GM23338 (cell line): Measurements from ENCODE around the gene RARG. TPM values are rescaled to one million over a fixed set of nuclear protein-coding genes. Genes with fewer than 3 reads are reported as not detected.
A peak's percentile ranks its signal among the peaks of the same experiment; 100 is the strongest.

ENCODE experiments used
- ATAC-seq: fragments of 200-7000 bp; cut with Tn5 transposase; 3 replicates; pipeline ENCODE4 v1.9.1; 2020
- DNase-seq: peaks from one replicate; pipeline ENCODE4 v3.0.0-alpha.2; 2015; ENCODE audit warnings: low spot score
- H2AFZ ChIP-seq: fragments of 200-600 bp; sonication (generic); 2 replicates; pipeline ENCODE4 v1.8.0; 2016; ENCODE audit warnings: antibody characterized with exemption, mild to moderate bottlenecking, moderate library complexity
- H3F3A ChIP-seq: fragments of 200-600 bp; sonication (generic); replicated peaks from 2 replicates; pipeline ENCODE4 v1.8.0; 2017; ENCODE audit warnings: antibody characterized with exemption, mixed run types, low read depth
- H3K27ac ChIP-seq: fragments of 200-600 bp; sonication (generic); 2 replicates; pipeline ENCODE4 v1.6.1; 2016; ENCODE audit warnings: low read depth
- H3K27me3 ChIP-seq: fragments of 200-600 bp; sonication (generic); 2 replicates; pipeline ENCODE4 v1.8.0; 2016; ENCODE audit warnings: mild to moderate bottlenecking, mixed run types, moderate library complexity; ENCODE audit not compliant: insufficient read depth
- H3K36me3 ChIP-seq: fragments of 200-600 bp; sonication (generic); 2 replicates; pipeline ENCODE4 v1.8.0; 2016; ENCODE audit warnings: mild to moderate bottlenecking; ENCODE audit not compliant: insufficient read depth
- H3K4me1 ChIP-seq: fragments of 200-600 bp; sonication (generic); 2 replicates; pipeline ENCODE4 v1.8.0; 2016; ENCODE audit warnings: mild to moderate bottlenecking, moderate library complexity; ENCODE audit not compliant: insufficient read depth
- H3K4me2 ChIP-seq: fragments of 200-600 bp; sonication (generic); 2 replicates; pipeline ENCODE4 v1.7.1; 2017; ENCODE audit warnings: mixed run types
- H3K4me3 ChIP-seq: fragments of 200-600 bp; sonication (generic); 2 replicates; pipeline ENCODE4 v1.6.1; 2016; ENCODE audit warnings: mixed run types
- H3K79me2 ChIP-seq: fragments of 200-600 bp; sonication (generic); replicated peaks from 2 replicates; pipeline ENCODE4 v1.8.0; 2017; ENCODE audit warnings: mild to moderate bottlenecking; ENCODE audit not compliant: insufficient read depth
- H3K9me2 ChIP-seq: fragments of 200-600 bp; sonication (generic); 2 replicates; pipeline ENCODE4 v1.8.0; 2017; ENCODE audit not compliant: insufficient read depth
- H4K20me1 ChIP-seq: fragments of 200-600 bp; sonication (generic); replicated peaks from 2 replicates; pipeline ENCODE4 v1.8.0; 2017; ENCODE audit warnings: mild to moderate bottlenecking; ENCODE audit not compliant: insufficient read depth
- H3K27ac Mint-ChIP-seq: 2 replicates; pipeline ENCODE4 v1.8.0; 2020; ENCODE audit warnings: inconsistent platforms, mild to moderate bottlenecking, moderate library complexity, mixed read lengths
- H3K27me3 Mint-ChIP-seq: 3 replicates; pipeline ENCODE4 v1.8.0; 2022; ENCODE audit warnings: low read depth, mild to moderate bottlenecking, moderate library complexity, mixed read lengths, inconsistent platforms; ENCODE audit not compliant: insufficient read depth, poor library complexity
- H3K36me3 Mint-ChIP-seq: 3 replicates; pipeline ENCODE4 v1.8.0; 2021; ENCODE audit warnings: low read depth, mild to moderate bottlenecking, inconsistent platforms, moderate library complexity, mixed read lengths
- H3K4me1 Mint-ChIP-seq: 3 replicates; pipeline ENCODE4 v1.8.0; 2020; ENCODE audit warnings: mild to moderate bottlenecking, inconsistent platforms, mixed read lengths
- H3K4me3 Mint-ChIP-seq: 3 replicates; pipeline ENCODE4 v1.8.0; 2021; ENCODE audit warnings: moderate library complexity, mild to moderate bottlenecking, inconsistent platforms, mixed read lengths
- H3K9me3 Mint-ChIP-seq: 3 replicates; pipeline ENCODE4 v1.8.0; 2020; ENCODE audit warnings: moderate library complexity, mild to moderate bottlenecking, inconsistent platforms, mixed read lengths
- CREB1 ChIP-seq: fragments of 250-450 bp; sonication (Bioruptor Pico); IDR thresholded peaks from 2 replicates; pipeline ENCODE4 v1.5.0; 2020; ENCODE audit warnings: low read depth, mild to moderate bottlenecking, moderate library complexity
- EZH2 ChIP-seq: fragments of 200-600 bp; sonication (generic); IDR thresholded peaks from one replicate; pipeline ENCODE4 v1.8.0; 2017; ENCODE audit warnings: antibody characterized with exemption, mild to moderate bottlenecking, low read depth; ENCODE audit not compliant: unreplicated experiment
- EZH2phosphoT487 ChIP-seq: fragments of 200-600 bp; sonication (generic); IDR thresholded peaks from one replicate; pipeline ENCODE4 v1.8.1; 2018; ENCODE audit warnings: antibody characterized with exemption; ENCODE audit not compliant: unreplicated experiment
- JUNB ChIP-seq: IDR thresholded peaks from one replicate; pipeline ENCODE4 v1.6.1; 2016; ENCODE audit warnings: antibody characterized with exemption; ENCODE audit not compliant: unreplicated experiment
- NANOG ChIP-seq: IDR thresholded peaks from 2 replicates; pipeline ENCODE4 v1.6.1; 2016; ENCODE audit warnings: antibody characterized with exemption, borderline replicate concordance
- STAT1 ChIP-seq: IDR thresholded peaks from one replicate; pipeline ENCODE4 v1.6.1; 2016; ENCODE audit warnings: antibody characterized with exemption; ENCODE audit not compliant: unreplicated experiment
- ZNF114 ChIP-seq: fragments of 250-450 bp; sonication (Bioruptor Pico); IDR thresholded peaks from 2 replicates; pipeline ENCODE4 v1.5.0; 2020; ENCODE audit warnings: mild to moderate bottlenecking, moderate library complexity
- ZNF331 ChIP-seq: fragments of 250-450 bp; sonication (Bioruptor Pico); IDR thresholded peaks from 2 replicates; pipeline ENCODE4 v1.5.0; 2020; ENCODE audit warnings: low read depth, mild to moderate bottlenecking, moderate library complexity
- polyA plus RNA-seq: library from polyadenylated mRNA; unstranded; fragments of >200 nt; fragmentation: Nextera tagmentation; extraction: Ambion mirVana; gene quantifications from 2 replicates; pipeline ENCODE4 v1.2.1, GENCODE V29; 2016
- total RNA-seq: library from RNA; depleted of rRNA; stranded (reverse); fragments of >200 nt; shearing (Covaris generic); gene quantifications from 2 replicates; pipeline ENCODE4 v1.2.3, GENCODE V29; 2014
- TF ChIP-seq, protein P1 (sequence below): fragments of 250-450 bp; sonication (Bioruptor Pico); IDR thresholded peaks from 2 replicates; pipeline ENCODE4 v1.5.0; 2020; ENCODE audit warnings: mild to moderate bottlenecking, moderate library complexity
- TF ChIP-seq, protein P2 (sequence below), 2 experiments: fragments of 200-600 bp in 1 of 2; sonication (generic) in 1 of 2; conservative IDR thresholded peaks; 2 replicates each; pipeline versions ENCODE4 v1.5.1 to v1.6.1; 2016 to 2017; ENCODE audit warnings: antibody characterized with exemption in 2 of 2, low read depth in 2 of 2, mild to moderate bottlenecking in 2 of 2, moderate library complexity in 1 of 2

The RARG gene
- total and polyA plus RNA-seq, 2 experiments from 2014 or later = 18.5 to 50.2 TPM

- TF ChIP-seq, protein P1, sequence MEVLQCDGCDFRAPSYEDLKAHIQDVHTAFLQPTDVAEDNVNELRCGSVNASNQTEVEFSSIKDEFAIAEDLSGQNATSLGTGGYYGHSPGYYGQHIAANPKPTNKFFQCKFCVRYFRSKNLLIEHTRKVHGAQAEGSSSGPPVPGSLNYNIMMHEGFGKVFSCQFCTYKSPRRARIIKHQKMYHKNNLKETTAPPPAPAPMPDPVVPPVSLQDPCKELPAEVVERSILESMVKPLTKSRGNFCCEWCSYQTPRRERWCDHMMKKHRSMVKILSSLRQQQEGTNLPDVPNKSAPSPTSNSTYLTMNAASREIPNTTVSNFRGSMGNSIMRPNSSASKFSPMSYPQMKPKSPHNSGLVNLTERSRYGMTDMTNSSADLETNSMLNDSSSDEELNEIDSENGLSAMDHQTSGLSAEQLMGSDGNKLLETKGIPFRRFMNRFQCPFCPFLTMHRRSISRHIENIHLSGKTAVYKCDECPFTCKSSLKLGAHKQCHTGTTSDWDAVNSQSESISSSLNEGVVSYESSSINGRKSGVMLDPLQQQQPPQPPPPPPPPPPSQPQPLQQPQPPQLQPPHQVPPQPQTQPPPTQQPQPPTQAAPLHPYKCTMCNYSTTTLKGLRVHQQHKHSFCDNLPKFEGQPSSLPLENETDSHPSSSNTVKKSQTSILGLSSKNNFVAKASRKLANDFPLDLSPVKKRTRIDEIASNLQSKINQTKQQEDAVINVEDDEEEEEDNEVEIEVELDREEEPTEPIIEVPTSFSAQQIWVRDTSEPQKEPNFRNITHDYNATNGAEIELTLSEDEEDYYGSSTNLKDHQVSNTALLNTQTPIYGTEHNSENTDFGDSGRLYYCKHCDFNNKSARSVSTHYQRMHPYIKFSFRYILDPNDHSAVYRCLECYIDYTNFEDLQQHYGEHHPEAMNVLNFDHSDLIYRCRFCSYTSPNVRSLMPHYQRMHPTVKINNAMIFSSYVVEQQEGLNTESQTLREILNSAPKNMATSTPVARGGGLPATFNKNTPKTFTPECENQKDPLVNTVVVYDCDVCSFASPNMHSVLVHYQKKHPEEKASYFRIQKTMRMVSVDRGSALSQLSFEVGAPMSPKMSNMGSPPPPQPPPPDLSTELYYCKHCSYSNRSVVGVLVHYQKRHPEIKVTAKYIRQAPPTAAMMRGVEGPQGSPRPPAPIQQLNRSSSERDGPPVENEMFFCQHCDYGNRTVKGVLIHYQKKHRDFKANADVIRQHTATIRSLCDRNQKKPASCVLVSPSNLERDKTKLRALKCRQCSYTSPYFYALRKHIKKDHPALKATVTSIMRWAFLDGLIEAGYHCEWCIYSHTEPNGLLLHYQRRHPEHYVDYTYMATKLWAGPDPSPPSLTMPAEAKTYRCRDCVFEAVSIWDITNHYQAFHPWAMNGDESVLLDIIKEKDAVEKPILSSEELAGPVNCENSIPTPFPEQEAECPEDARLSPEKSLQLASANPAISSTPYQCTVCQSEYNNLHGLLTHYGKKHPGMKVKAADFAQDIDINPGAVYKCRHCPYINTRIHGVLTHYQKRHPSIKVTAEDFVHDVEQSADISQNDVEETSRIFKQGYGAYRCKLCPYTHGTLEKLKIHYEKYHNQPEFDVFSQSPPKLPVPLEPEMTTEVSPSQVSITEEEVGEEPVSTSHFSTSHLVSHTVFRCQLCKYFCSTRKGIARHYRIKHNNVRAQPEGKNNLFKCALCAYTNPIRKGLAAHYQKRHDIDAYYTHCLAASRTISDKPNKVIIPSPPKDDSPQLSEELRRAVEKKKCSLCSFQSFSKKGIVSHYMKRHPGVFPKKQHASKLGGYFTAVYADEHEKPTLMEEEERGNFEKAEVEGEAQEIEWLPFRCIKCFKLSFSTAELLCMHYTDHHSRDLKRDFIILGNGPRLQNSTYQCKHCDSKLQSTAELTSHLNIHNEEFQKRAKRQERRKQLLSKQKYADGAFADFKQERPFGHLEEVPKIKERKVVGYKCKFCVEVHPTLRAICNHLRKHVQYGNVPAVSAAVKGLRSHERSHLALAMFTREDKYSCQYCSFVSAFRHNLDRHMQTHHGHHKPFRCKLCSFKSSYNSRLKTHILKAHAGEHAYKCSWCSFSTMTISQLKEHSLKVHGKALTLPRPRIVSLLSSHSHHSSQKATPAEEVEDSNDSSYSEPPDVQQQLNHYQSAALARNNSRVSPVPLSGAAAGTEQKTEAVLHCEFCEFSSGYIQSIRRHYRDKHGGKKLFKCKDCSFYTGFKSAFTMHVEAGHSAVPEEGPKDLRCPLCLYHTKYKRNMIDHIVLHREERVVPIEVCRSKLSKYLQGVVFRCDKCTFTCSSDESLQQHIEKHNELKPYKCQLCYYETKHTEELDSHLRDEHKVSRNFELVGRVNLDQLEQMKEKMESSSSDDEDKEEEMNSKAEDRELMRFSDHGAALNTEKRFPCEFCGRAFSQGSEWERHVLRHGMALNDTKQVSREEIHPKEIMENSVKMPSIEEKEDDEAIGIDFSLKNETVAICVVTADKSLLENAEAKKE = no peak
- TF ChIP-seq, protein P2, sequence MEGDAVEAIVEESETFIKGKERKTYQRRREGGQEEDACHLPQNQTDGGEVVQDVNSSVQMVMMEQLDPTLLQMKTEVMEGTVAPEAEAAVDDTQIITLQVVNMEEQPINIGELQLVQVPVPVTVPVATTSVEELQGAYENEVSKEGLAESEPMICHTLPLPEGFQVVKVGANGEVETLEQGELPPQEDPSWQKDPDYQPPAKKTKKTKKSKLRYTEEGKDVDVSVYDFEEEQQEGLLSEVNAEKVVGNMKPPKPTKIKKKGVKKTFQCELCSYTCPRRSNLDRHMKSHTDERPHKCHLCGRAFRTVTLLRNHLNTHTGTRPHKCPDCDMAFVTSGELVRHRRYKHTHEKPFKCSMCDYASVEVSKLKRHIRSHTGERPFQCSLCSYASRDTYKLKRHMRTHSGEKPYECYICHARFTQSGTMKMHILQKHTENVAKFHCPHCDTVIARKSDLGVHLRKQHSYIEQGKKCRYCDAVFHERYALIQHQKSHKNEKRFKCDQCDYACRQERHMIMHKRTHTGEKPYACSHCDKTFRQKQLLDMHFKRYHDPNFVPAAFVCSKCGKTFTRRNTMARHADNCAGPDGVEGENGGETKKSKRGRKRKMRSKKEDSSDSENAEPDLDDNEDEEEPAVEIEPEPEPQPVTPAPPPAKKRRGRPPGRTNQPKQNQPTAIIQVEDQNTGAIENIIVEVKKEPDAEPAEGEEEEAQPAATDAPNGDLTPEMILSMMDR (conservative IDR thresholded peaks at IDR 0.05; ENCODE audit: low read depth in 2 of 2) = no peak
- no peak for TF ChIP-seq NANOG
Measured at GRCh38 chr12:53219956-53220693, 11.9 kb downstream of the RARG start (continued).

GRCh38 chr12:53219292-53219955, 12.6 kb downstream of the RARG start:
- no peak for ATAC-seq
- peaks cover 16% of the 10 kb centered on the region for H3K36me3 Mint-ChIP-seq
- no peak overlapping the region for H2AFZ ChIP-seq
- peaks cover 15% of the 10 kb centered on the region for H3K27me3 ChIP-seq
- H3K4me1 Mint-ChIP-seq = peaks cover 75% of the 10 kb centered on the region
- H3K27ac ChIP-seq = no peak overlapping the region
- peaks cover 51% of the 10 kb centered on the region for H3F3A ChIP-seq
- peak overlapping the region; percentile 94 for H3K4me3 Mint-ChIP-seq
- no peaks in the 10 kb centered on the region; the same call in 1 of the 2 replicates for H3K36me3 ChIP-seq
- peaks cover 28% of the 10 kb centered on the region for H3K27me3 Mint-ChIP-seq
- no peak for DNase-seq
- peak overlapping the region; percentile 37 for H3K27ac Mint-ChIP-seq
- no peaks in the 10 kb centered on the region for H3K9me2 ChIP-seq
- H3K4me3 ChIP-seq = peak overlapping the region; percentile 95
- H3K4me1 ChIP-seq = peaks cover 63% of the 10 kb centered on the region
- H3K79me2 ChIP-seq = peaks cover 36% of the 10 kb centered on the region
- peaks cover 4% of the 10 kb centered on the region; the same call in 1 of the 3 replicates for H3K9me3 Mint-ChIP-seq
- peak overlapping the region; percentile 91 for H3K4me2 ChIP-seq
- no peaks in the 10 kb centered on the region for H4K20me1 ChIP-seq
- TF ChIP-seq CREB1 (CRISPR knock-in tag) = no peak
- TF ChIP-seq JUNB = no peak
- TF ChIP-seq STAT1 = no peak
- TF ChIP-seq NANOG = no peak
- TF ChIP-seq, protein P2 (conservative IDR thresholded peaks at IDR 0.05; ENCODE audit: low read depth in 2 of 2) = no peak
- TF ChIP-seq ZNF331 (CRISPR knock-in tag) = no peak
- TF ChIP-seq EZH2phosphoT487 = no peak
- TF ChIP-seq EZH2 = no peak
- TF ChIP-seq ZNF114 (CRISPR knock-in tag) = no peak
